Measurements from ENCODE around the gene GADD45G. TPM values are rescaled to one million over a fixed set of nuclear protein-coding genes. Genes with fewer than 3 reads are reported as not detected.

The GADD45G gene
- total RNA-seq: under 0.01 and 1.0 TPM in 2 replicates

GRCh38 chr9:89604729-89605464 is at the start of gene GADD45G:
TSS of gene GADD45G (plus strand) at chr9:89605012. CDS start at chr9:89605122, 110 bp downstream.
- no peak for FAIRE-seq
- Histone ChIP-seq H3K4me3 (ENCODE audit: low read depth, low read length) (peak within 1 kb of the TSS; percentile 52), H3K36me3 (ENCODE audit: control insufficient read depth, insufficient read depth, low read length) (no peaks in the 10 kb centered on the region), H3K27me3 (ENCODE audit: control insufficient read depth, insufficient read depth, low read length) (peaks cover 1% of the 10 kb centered on the region)
- peak; percentile 67 for DNase-seq (ENCODE audit: low read depth)
- TF ChIP-seq CTCF (IDR thresholded peaks at IDR 0.05; ENCODE audit: insufficient read depth, low read length, severe bottlenecking): no peak

GRCh38 chr9:89555036-89555415 is 49.8 kb upstream of the GADD45G start:
- DNase-seq (ENCODE audit: low read depth) (no peak), FAIRE-seq (no peak)
- Histone ChIP-seq H3K27me3 (ENCODE audit: control insufficient read depth, insufficient read depth, low read length) (peaks cover 19% of the 10 kb centered on the region), H3K4me3 (ENCODE audit: low read depth, low read length) (no peak overlapping the region), H3K36me3 (ENCODE audit: control insufficient read depth, insufficient read depth, low read length) (no peaks in the 10 kb centered on the region)
- TF ChIP-seq CTCF (IDR thresholded peaks at IDR 0.05; ENCODE audit: insufficient read depth, low read length, severe bottlenecking): no peak

- peaks cover 19% of the 10 kb centered on the region for H3K27me3 ChIP-seq (ENCODE audit: control insufficient read depth, insufficient read depth, low read length)
- no peak overlapping the region for H3K4me3 ChIP-seq (ENCODE audit: low read depth, low read length)
- peak; percentile 50 for FAIRE-seq
These were observed 49.1 kb upstream of the GADD45G start for GRCh38 chr9:89555451-89556375.

GRCh38 chr9:89558196-89558899 is 46.5 kb upstream of the GADD45G start:
- FAIRE-seq: no peak
- DNase-seq (ENCODE audit: low read depth): no peak
- Histone ChIP-seq H3K27me3 (ENCODE audit: control insufficient read depth, insufficient read depth, low read length) (peaks cover 13% of the 10 kb centered on the region), H3K4me3 (ENCODE audit: low read depth, low read length) (no peak overlapping the region), H3K36me3 (ENCODE audit: control insufficient read depth, insufficient read depth, low read length) (no peaks in the 10 kb centered on the region)
- TF ChIP-seq CTCF (IDR thresholded peaks at IDR 0.05; ENCODE audit: insufficient read depth, low read length, severe bottlenecking): no peak

More at GRCh38 chr9:89555451-89556375, 49.1 kb upstream of the GADD45G start:
- H3K36me3 ChIP-seq (ENCODE audit: control insufficient read depth, insufficient read depth, low read length): no peaks in the 10 kb centered on the region
- no peak for DNase-seq (ENCODE audit: low read depth)
- no peak for TF ChIP-seq CTCF (IDR thresholded peaks at IDR 0.05; ENCODE audit: insufficient read depth, low read length, severe bottlenecking)

- H3K27me3 ChIP-seq (ENCODE audit: control insufficient read depth, insufficient read depth, low read length): peaks cover 12% of the 10 kb centered on the region
- H3K4me3 ChIP-seq (ENCODE audit: low read depth, low read length): no peak overlapping the region
- DNase-seq (ENCODE audit: low read depth) (no peak), FAIRE-seq (no peak)
- TF ChIP-seq CTCF (IDR thresholded peaks at IDR 0.05; ENCODE audit: insufficient read depth, low read length, severe bottlenecking): no peak
- H3K36me3 ChIP-seq (ENCODE audit: control insufficient read depth, insufficient read depth, low read length): no peaks in the 10 kb centered on the region
These were observed 45.9 kb upstream of the GADD45G start for GRCh38 chr9:89558948-89559347.

Measured in bronchial epithelial cell (primary cell).